NCI-H146 treated with DMSO at 0.1 percent for 48 hours (cell line): ENCODE measurements around the gene AXIN1.
"Not testable (repeated sequence)": the region's sequence is repeated elsewhere in the genome, so short reads cannot be mapped to it uniquely, and the experiment has no call there.

Source experiments
- DNase-seq: peaks from one replicate; lab custom pipeline; 2025; ENCODE audit not compliant: unreplicated experiment; lab: John Stamatoyannopoulos, UW

The AXIN1 gene

GRCh38 chr16:334164-334832 is 18.2 kb downstream of the AXIN1 start:
- not testable (repeated sequence) for DNase-seq

GRCh38 chr16:333406-334094 is 19.0 kb downstream of the AXIN1 start:
- no peak for DNase-seq

- not testable (repeated sequence) for DNase-seq
Measured at GRCh38 chr16:331181-331814, 21.2 kb downstream of the AXIN1 start.

- no peak for DNase-seq
Measured at GRCh38 chr16:330741-331140, 21.8 kb downstream of the AXIN1 start.

- DNase-seq = no peak
Measured at GRCh38 chr16:325375-326145, 27.0 kb downstream of the AXIN1 start.

- DNase-seq = peak; percentile 69
Measured at GRCh38 chr16:324451-325334, 27.8 kb downstream of the AXIN1 start.

GRCh38 chr16:324201-324450 is 28.4 kb downstream of the AXIN1 start:
- no peak for DNase-seq

- no peak for DNase-seq
Measured at GRCh38 chr16:322476-323143, 29.9 kb downstream of the AXIN1 start.

- DNase-seq = no peak
Measured at GRCh38 chr16:321532-321931, 31.0 kb downstream of the AXIN1 start.

GRCh38 chr16:320206-320605 is 32.3 kb downstream of the AXIN1 start:
- DNase-seq = no peak

- DNase-seq = peak; percentile 8
Measured at GRCh38 chr16:318628-319027, 33.9 kb downstream of the AXIN1 start.

GRCh38 chr16:317583-317982 is 34.9 kb downstream of the AXIN1 start:
- DNase-seq = no peak

- DNase-seq = no peak
Measured at GRCh38 chr16:316741-317464, 35.6 kb downstream of the AXIN1 start.

GRCh38 chr16:314795-315299 is 37.7 kb downstream of the AXIN1 start:
- no peak for DNase-seq

- no peak for DNase-seq
Measured at GRCh38 chr16:314351-314750, 38.2 kb downstream of the AXIN1 start.

GRCh38 chr16:311725-312124 is 40.8 kb downstream of the AXIN1 start:
- DNase-seq = no peak

- DNase-seq = no peak
Measured at GRCh38 chr16:309476-309875, 43.0 kb downstream of the AXIN1 start.

GRCh38 chr16:307691-308312 is 44.7 kb downstream of the AXIN1 start:
- no peak for DNase-seq

- no peak for DNase-seq
Measured at GRCh38 chr16:306911-307370, 45.6 kb downstream of the AXIN1 start.
